Ishikawa (cell line): ENCODE data around the gene CADM2.

ENCODE experiments used
- EGR1 ChIP-seq: IDR thresholded peaks from 2 replicates; pipeline ENCODE4 v1.6.1; 2012
- RAD21 ChIP-seq: IDR thresholded peaks from 2 replicates; pipeline ENCODE4 v1.6.1; 2012; ENCODE audit warnings: low read depth
- TEAD4 ChIP-seq: IDR thresholded peaks from 2 replicates; pipeline ENCODE4 v1.6.1; 2012

GRCh38 chr3:85182975-85183752, 224.4 kb downstream of the CADM2 start:
- TF ChIP-seq RAD21: no peak
- no peak for TF ChIP-seq EGR1
- TF ChIP-seq TEAD4: no peak
